GM19324 (cell line): ENCODE results near the gene GPATCH8.
"Not testable (repeated sequence)": the region's sequence is repeated elsewhere in the genome, so short reads cannot be mapped to it uniquely, and the experiment has no call there.

ENCODE experiments used
- ATAC-seq: cut with Tn5 transposase; IDR thresholded peaks from one replicate; pipeline ENCODE4 v1.9.1; 2021; ENCODE audit warnings: mild to moderate bottlenecking, moderate library complexity; ENCODE audit not compliant: unreplicated experiment, low FRiP score

The GPATCH8 gene

GRCh38 chr17:44503147-44504029 lies at the start of gene GPATCH8:
GPATCH8 (minus strand) TSS chr17:44503406; CDS start chr17:44503370, 36 bp downstream.
- ATAC-seq = peak; percentile 95

- no peak for ATAC-seq
Observed at GRCh38 chr17:44552361-44552760, 49.2 kb upstream of the GPATCH8 start.

GRCh38 chr17:44549686-44550085 lies 46.5 kb upstream of the GPATCH8 start:
- ATAC-seq = no peak

- no peak for ATAC-seq
Observed at GRCh38 chr17:44548376-44549230, 45.4 kb upstream of the GPATCH8 start.

GRCh38 chr17:44547625-44548267 lies 44.5 kb upstream of the GPATCH8 start:
- no peak for ATAC-seq

- ATAC-seq = no peak
Observed at GRCh38 chr17:44546671-44547606, 43.7 kb upstream of the GPATCH8 start.

- no peak for ATAC-seq
Observed at GRCh38 chr17:44543905-44544523, 40.8 kb upstream of the GPATCH8 start.

- no peak for ATAC-seq
Observed at GRCh38 chr17:44543213-44543904, 40.2 kb upstream of the GPATCH8 start.

- ATAC-seq = no peak
Observed at GRCh38 chr17:44541884-44542581, 38.8 kb upstream of the GPATCH8 start.

GRCh38 chr17:44540246-44541084 lies 37.3 kb upstream of the GPATCH8 start:
- no peak for ATAC-seq

- ATAC-seq = no peak
Observed at GRCh38 chr17:44539673-44540072, 36.5 kb upstream of the GPATCH8 start.

GRCh38 chr17:44537922-44538321 lies 34.7 kb upstream of the GPATCH8 start:
- ATAC-seq = not testable (repeated sequence)

- no peak for ATAC-seq
Observed at GRCh38 chr17:44536090-44536953, 33.1 kb upstream of the GPATCH8 start.

- no peak for ATAC-seq
Observed at GRCh38 chr17:44533533-44534246, 30.5 kb upstream of the GPATCH8 start.

GRCh38 chr17:44530896-44531418 lies 27.8 kb upstream of the GPATCH8 start:
- no peak for ATAC-seq
